Myocyte (in vitro differentiated cells): Measurements from ENCODE around the gene HAO1. TPM values are rescaled to one million over a fixed set of nuclear protein-coding genes. Genes with fewer than 3 reads are reported as not detected.

Source experiments
- DNase-seq: peaks from one replicate; pipeline ENCODE4 v3.0.0-alpha.2; 2012; ENCODE audit warnings: low read depth
- total RNA-seq: library from RNA; depleted of rRNA; stranded (reverse); fragments of >200 nt; gene quantifications from 2 replicates; pipeline ENCODE4 v1.2.3, GENCODE V29; 2014

HAO1 gene
- total RNA-seq, 1 donor from 2014 or later: not detected

- no peak for DNase-seq
Measured at GRCh38 chr20:7930343-7930742, 9.9 kb downstream of the HAO1 start.

GRCh38 chr20:7926767-7927166 lies 13.5 kb downstream of the HAO1 start:
- DNase-seq: peak; percentile 51

- DNase-seq: no peak
Measured at GRCh38 chr20:7926323-7926722, 13.9 kb downstream of the HAO1 start.

- peak; percentile 79 for DNase-seq
Measured at GRCh38 chr20:7924692-7925091, 15.6 kb downstream of the HAO1 start.

GRCh38 chr20:7916648-7917047 lies 23.6 kb downstream of the HAO1 start:
- DNase-seq: no peak

GRCh38 chr20:7912551-7912950 lies 27.7 kb downstream of the HAO1 start:
- no peak for DNase-seq

GRCh38 chr20:7911586-7912330 lies 28.5 kb downstream of the HAO1 start:
- DNase-seq: no peak

GRCh38 chr20:7908905-7909304 lies 31.4 kb downstream of the HAO1 start:
- no peak for DNase-seq

GRCh38 chr20:7903429-7903828 lies 36.8 kb downstream of the HAO1 start:
- DNase-seq: no peak

GRCh38 chr20:7902879-7903278 lies 37.4 kb downstream of the HAO1 start:
- no peak for DNase-seq

- no peak for DNase-seq
Measured at GRCh38 chr20:7897781-7898364, 42.4 kb downstream of the HAO1 start.

GRCh38 chr20:7893014-7893730 lies 47.1 kb downstream of the HAO1 start:
- no peak for DNase-seq

GRCh38 chr20:7891705-7892104 lies 48.6 kb downstream of the HAO1 start:
- DNase-seq: no peak

GRCh38 chr20:7889736-7890135 lies 50.5 kb downstream of the HAO1 start:
- DNase-seq: no peak

- no peak for DNase-seq
Measured at GRCh38 chr20:7883741-7884140, 56.5 kb downstream of the HAO1 start.

GRCh38 chr20:7883309-7883708 lies 56.9 kb downstream of the HAO1 start:
- DNase-seq: no peak

- DNase-seq: no peak
Measured at GRCh38 chr20:7882076-7882475, 58.2 kb downstream of the HAO1 start.

GRCh38 chr20:7881551-7881950 lies 58.7 kb downstream of the HAO1 start:
- DNase-seq: no peak

GRCh38 chr20:7879883-7880282 lies 60.4 kb downstream of the HAO1 start:
- DNase-seq: peak; percentile 17

GRCh38 chr20:7868108-7868507 lies 72.2 kb downstream of the HAO1 start:
- DNase-seq: no peak

GRCh38 chr20:7866285-7866684 lies 74.0 kb downstream of the HAO1 start:
- DNase-seq: no peak

- peak; percentile 92 for DNase-seq
Measured at GRCh38 chr20:7859356-7859802, 80.9 kb downstream of the HAO1 start.
